Thyroid gland (tissue), 4 donors: ENCODE data around the gene CEP126.

Experiments
- CTCF ChIP-seq, 6 experiments: fragments of 200-600 bp in 3 of 6; fragments of 450-650 bp in 3 of 6; sonication (generic) in 3 of 6; IDR thresholded peaks; one replicate each; pipeline ENCODE4 v1.5.1; 2016 to 2019; ENCODE audit warnings: antibody characterized with exemption in 6 of 6, mild to moderate bottlenecking in 2 of 6, inconsistent platforms in 1 of 6, moderate library complexity in 1 of 6
- POLR2A ChIP-seq, 2 donors: fragments of 450-650 bp; IDR thresholded peaks; one replicate each; pipeline ENCODE4 v1.6.1; 2017; ENCODE audit warnings: antibody characterized with exemption in 2 of 2, mild to moderate bottlenecking in 2 of 2, moderate library complexity in 1 of 2

DNA sequence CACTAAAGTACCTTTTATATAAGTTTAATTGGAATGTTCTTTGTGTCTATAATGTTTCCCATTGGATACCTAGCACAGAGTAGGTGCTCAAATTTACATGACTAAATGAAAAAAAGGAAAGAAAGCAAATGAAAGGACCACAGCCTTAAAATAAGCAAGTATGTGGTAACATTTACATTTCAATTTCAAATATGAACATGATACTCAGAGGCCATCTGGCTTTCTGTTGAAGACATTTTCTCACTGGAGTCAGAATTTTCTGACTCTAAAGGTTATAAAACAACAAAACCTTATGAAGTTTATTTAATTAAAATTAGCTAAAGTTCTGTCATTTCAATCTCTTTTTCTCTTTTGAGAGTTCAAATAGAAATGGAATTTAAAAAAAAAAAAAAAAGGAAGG, 2.4 kb downstream of the CEP126 start:
- TF ChIP-seq CTCF (IDR thresholded peaks at IDR 0.05) (no peak), POLR2A (IDR thresholded peaks at IDR 0.05) (no peak)
